Measurements from ENCODE around the gene ARHGAP40.

GRCh38 chr20:38680500-38681306 lies 79.1 kb downstream of the ARHGAP40 start:
- TF ChIP-seq, protein P1, sequence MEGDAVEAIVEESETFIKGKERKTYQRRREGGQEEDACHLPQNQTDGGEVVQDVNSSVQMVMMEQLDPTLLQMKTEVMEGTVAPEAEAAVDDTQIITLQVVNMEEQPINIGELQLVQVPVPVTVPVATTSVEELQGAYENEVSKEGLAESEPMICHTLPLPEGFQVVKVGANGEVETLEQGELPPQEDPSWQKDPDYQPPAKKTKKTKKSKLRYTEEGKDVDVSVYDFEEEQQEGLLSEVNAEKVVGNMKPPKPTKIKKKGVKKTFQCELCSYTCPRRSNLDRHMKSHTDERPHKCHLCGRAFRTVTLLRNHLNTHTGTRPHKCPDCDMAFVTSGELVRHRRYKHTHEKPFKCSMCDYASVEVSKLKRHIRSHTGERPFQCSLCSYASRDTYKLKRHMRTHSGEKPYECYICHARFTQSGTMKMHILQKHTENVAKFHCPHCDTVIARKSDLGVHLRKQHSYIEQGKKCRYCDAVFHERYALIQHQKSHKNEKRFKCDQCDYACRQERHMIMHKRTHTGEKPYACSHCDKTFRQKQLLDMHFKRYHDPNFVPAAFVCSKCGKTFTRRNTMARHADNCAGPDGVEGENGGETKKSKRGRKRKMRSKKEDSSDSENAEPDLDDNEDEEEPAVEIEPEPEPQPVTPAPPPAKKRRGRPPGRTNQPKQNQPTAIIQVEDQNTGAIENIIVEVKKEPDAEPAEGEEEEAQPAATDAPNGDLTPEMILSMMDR (IDR thresholded peaks at IDR 0.05): no peak
- no peak for TF ChIP-seq EP300 (IDR thresholded peaks at IDR 0.05)
- no peak for TF ChIP-seq POLR2A (IDR thresholded peaks at IDR 0.05)
